ENCODE data around the gene MRC2. TPM values are rescaled to one million over a fixed set of nuclear protein-coding genes. Genes with fewer than 3 reads are reported as not detected.

MRC2 gene
- total and polyA plus RNA-seq, 9 of the 15 experiments (the other 6 are each of a cell fraction or from before 2014, with no cell fraction given): 0.28 to 11.5 (median 6.6) TPM

DNA sequence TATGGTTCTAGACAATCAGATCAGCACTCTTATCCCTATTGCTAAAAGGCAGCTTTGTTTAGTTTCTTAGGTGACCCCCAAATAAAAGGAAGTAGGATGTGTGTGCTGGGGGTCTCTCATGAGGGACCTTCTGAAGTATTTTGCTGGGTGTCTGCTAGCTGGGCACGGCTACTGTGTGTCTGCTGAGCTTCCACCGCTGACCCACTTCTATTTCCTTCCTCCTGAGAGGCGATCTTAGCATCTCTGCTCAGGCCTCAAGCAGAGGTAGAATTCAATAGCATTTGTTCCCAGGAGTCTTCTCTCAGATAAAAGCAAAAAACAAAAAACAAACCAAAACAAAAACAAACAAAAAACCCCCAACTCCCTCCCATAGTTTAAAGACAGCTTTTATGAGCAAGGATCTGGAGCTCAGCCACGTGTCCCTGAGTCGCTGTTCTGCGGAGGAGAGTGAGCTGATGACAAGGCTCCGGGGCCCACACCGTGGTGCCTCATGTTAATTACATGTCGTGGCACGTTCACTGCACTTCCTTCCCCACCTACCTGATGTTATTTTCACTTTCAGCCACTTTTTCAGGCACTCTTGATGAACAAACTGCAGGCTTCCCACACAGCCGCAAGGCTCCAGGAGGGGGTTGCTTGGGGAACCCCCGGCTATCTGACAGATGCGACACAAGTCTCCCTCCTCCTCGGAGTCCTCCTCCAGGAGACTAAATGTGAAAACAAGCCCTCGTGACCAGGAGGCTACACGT is 97.1 kb downstream of the MRC2 start (continued):
- TF ChIP-seq, protein P1, sequence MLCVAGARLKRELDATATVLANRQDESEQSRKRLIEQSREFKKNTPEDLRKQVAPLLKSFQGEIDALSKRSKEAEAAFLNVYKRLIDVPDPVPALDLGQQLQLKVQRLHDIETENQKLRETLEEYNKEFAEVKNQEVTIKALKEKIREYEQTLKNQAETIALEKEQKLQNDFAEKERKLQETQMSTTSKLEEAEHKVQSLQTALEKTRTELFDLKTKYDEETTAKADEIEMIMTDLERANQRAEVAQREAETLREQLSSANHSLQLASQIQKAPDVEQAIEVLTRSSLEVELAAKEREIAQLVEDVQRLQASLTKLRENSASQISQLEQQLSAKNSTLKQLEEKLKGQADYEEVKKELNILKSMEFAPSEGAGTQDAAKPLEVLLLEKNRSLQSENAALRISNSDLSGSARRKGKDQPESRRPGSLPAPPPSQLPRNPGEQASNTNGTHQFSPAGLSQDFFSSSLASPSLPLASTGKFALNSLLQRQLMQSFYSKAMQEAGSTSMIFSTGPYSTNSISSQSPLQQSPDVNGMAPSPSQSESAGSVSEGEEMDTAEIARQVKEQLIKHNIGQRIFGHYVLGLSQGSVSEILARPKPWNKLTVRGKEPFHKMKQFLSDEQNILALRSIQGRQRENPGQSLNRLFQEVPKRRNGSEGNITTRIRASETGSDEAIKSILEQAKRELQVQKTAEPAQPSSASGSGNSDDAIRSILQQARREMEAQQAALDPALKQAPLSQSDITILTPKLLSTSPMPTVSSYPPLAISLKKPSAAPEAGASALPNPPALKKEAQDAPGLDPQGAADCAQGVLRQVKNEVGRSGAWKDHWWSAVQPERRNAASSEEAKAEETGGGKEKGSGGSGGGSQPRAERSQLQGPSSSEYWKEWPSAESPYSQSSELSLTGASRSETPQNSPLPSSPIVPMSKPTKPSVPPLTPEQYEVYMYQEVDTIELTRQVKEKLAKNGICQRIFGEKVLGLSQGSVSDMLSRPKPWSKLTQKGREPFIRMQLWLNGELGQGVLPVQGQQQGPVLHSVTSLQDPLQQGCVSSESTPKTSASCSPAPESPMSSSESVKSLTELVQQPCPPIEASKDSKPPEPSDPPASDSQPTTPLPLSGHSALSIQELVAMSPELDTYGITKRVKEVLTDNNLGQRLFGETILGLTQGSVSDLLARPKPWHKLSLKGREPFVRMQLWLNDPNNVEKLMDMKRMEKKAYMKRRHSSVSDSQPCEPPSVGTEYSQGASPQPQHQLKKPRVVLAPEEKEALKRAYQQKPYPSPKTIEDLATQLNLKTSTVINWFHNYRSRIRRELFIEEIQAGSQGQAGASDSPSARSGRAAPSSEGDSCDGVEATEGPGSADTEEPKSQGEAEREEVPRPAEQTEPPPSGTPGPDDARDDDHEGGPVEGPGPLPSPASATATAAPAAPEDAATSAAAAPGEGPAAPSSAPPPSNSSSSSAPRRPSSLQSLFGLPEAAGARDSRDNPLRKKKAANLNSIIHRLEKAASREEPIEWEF (CRISPR knock-in tag; IDR thresholded peaks at IDR 0.05): no peak

DNA sequence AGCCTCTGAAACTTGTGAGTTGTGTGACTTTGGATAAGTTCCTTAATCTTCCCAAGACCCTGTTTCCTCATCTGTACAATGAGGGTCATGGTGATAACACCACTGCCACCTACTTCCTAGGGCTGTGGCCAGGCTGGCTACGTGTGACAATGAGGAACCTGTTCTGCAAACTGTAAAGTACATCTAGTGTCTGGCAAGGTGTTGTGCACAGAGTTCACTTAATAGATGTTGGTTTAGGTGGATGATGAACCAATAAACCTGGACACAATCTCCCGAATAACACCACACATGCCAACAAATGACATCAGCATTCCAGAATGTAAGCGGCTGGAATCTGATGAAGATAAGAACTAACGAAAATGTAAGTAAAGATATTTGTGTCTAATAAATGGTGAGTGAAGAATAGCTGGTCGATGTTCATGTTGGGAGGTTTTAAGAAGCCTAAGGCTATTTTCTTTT is 98.3 kb downstream of the MRC2 start:
- DNase-seq (ENCODE audit: extremely low read depth in 1 of 4, low spot score in 3 of 4) (no peak), ATAC-seq (no peak), FAIRE-seq (peak; percentile 23)
- H3K27me3 ChIP-seq (ENCODE audit: control insufficient read depth in 2 of 2, insufficient read depth in 2 of 2, low read length in 2 of 2): peaks cover 9 to 43% of the 10 kb centered on the region in 2 experiments; a peak in 3 of 5 replicates
- intact Hi-C loops (cut with micrococcal nuclease) (no loop called here), in situ Hi-C loops (cut with MboI) (no loop called here)
- no peaks in the 10 kb centered on the region for H3K79me2 ChIP-seq (ENCODE audit: control insufficient read depth, insufficient read depth, low read length)
- ChIA-PET CTCF (ENCODE audit: low intra/inter-chr PET ratio) (no interaction called here), POLR2A (interaction anchor here (0.6 kb wide), 1 partner anchor 15 kb away, joined by 4 read pairs; no protein-coding TSS in a partner anchor)
- no peak overlapping the region for H3K4me2 ChIP-seq (ENCODE audit: insufficient read depth, low read length)
- H3K9ac ChIP-seq (ENCODE audit: insufficient read depth in 1 of 2, low read depth in 2 of 2, low read length in 2 of 2): no peak overlapping the region
- no peaks in the 10 kb centered on the region for H3K36me3 ChIP-seq (ENCODE audit: control insufficient read depth, insufficient read depth, low read length)
- no peak overlapping the region for H3K4me3 ChIP-seq
- TF ChIP-seq BRF1 (IDR thresholded peaks at IDR 0.05; ENCODE audit: borderline replicate concordance, extremely low read depth, insufficient read length): no peak
- no peak for TF ChIP-seq FUS (optimal IDR thresholded peaks at IDR 0.05; ENCODE audit: low read depth, low read length)
- no TSS peak for BruUV-seq (replicated peaks)
- no peaks in the 10 kb centered on the region; a peak in 2 of 5 replicates for H3K4me1 ChIP-seq (replicated peaks in 1 of 2; ENCODE audit: control insufficient read depth in 2 of 2, insufficient read depth in 2 of 2, low read length in 2 of 2)
- no peak overlapping the region for H2AFZ ChIP-seq (ENCODE audit: low read depth, low read length)
- no peaks in the 10 kb centered on the region for H4K20me1 ChIP-seq (replicated peaks; ENCODE audit: control insufficient read depth, insufficient read depth, low read length)
- no peaks in the 10 kb centered on the region for H3K9me3 ChIP-seq (replicated peaks; ENCODE audit: control insufficient read depth, insufficient read depth, low read depth, low read length)
- 0% methylated on average over 5 of the region's 5 CpGs for WGBS (ENCODE audit: insufficient coverage, low coverage, missing lambda C conversion rate)
- H3K27ac ChIP-seq (ENCODE audit: extremely low read depth, low read depth, low read length): no peak overlapping the region
- H3K9me1 ChIP-seq (ENCODE audit: control insufficient read depth, insufficient read depth, low read length): no peaks in the 10 kb centered on the region

All from K562 (cell line).